Endometrial microvascular endothelial cells (primary cell): Measurements from ENCODE around the gene ACSS3. TPM values are rescaled to one million over a fixed set of nuclear protein-coding genes. Genes with fewer than 3 reads are reported as not detected.
"Not testable (repeated sequence)": the region's sequence is repeated elsewhere in the genome, so short reads cannot be mapped to it uniquely, and the experiment has no call there.

Experiments
- in situ Hi-C: cut with HindIII; loops from 2 replicates; pipeline ENCODE4 v1.10.0; 2017; ENCODE audit warnings: low sequenced_read_pairs, low pct_unique_long_range_greater_than_20kb; ENCODE audit errors: inconsistent ontology term
- total RNA-seq: library from RNA; depleted of rRNA; stranded (reverse); fragments of >200 nt; gene quantifications from one replicate; pipeline ENCODE4 v1.2.3, GENCODE V29; 2015; ENCODE audit errors: inconsistent ontology term

Gene ACSS3
- total RNA-seq, 1 donor from 2014 or later, result 0.65 TPM

- in situ Hi-C loops, result no loop called here
Observed at GRCh38 chr12:81088221-81088620, 10.3 kb downstream of the ACSS3 start.

GRCh38 chr12:81089412-81089811 is 11.5 kb downstream of the ACSS3 start:
- in situ Hi-C loops, result no loop called here

- in situ Hi-C loops, result no loop called here
Observed at GRCh38 chr12:81092053-81092452, 14.2 kb downstream of the ACSS3 start.

- in situ Hi-C loops, result no loop called here
Observed at GRCh38 chr12:81094718-81095360, 17.0 kb downstream of the ACSS3 start.

- in situ Hi-C loops, result no loop called here
Observed at GRCh38 chr12:81095501-81096232, 17.8 kb downstream of the ACSS3 start.

GRCh38 chr12:81105687-81106086 is 27.8 kb downstream of the ACSS3 start:
- in situ Hi-C loops, result no loop called here

- in situ Hi-C loops, result no loop called here
Observed at GRCh38 chr12:81114226-81114625, 36.3 kb downstream of the ACSS3 start.

GRCh38 chr12:81119069-81119468 is 41.2 kb downstream of the ACSS3 start:
- in situ Hi-C loops, result not testable (repeated sequence)

GRCh38 chr12:81120961-81121360 is 43.1 kb downstream of the ACSS3 start:
- in situ Hi-C loops, result no loop called here

- in situ Hi-C loops, result no loop called here
Observed at GRCh38 chr12:81123611-81124010, 45.7 kb downstream of the ACSS3 start.

- in situ Hi-C loops, result no loop called here
Observed at GRCh38 chr12:81125691-81126090, 47.8 kb downstream of the ACSS3 start.

- in situ Hi-C loops, result no loop called here
Observed at GRCh38 chr12:81128930-81129554, 51.2 kb downstream of the ACSS3 start.

- in situ Hi-C loops, result no loop called here
Observed at GRCh38 chr12:81136519-81136918, 58.6 kb downstream of the ACSS3 start.

- in situ Hi-C loops, result no loop called here
Observed at GRCh38 chr12:81137801-81138200, 59.9 kb downstream of the ACSS3 start.

- in situ Hi-C loops, result no loop called here
Observed at GRCh38 chr12:81141217-81141616, 63.3 kb downstream of the ACSS3 start.

- in situ Hi-C loops, result no loop called here
Observed at GRCh38 chr12:81143057-81143456, 65.2 kb downstream of the ACSS3 start.

GRCh38 chr12:81146228-81147225 is 68.6 kb downstream of the ACSS3 start:
- in situ Hi-C loops, result no loop called here

- in situ Hi-C loops, result no loop called here
Observed at GRCh38 chr12:81147292-81147919, 69.5 kb downstream of the ACSS3 start.

- in situ Hi-C loops, result no loop called here
Observed at GRCh38 chr12:81150382-81150781, 72.5 kb downstream of the ACSS3 start.
